Cardiac muscle cell (in vitro differentiated cells and primary cell): ENCODE results near the gene TCF12. TPM values are rescaled to one million over a fixed set of nuclear protein-coding genes. Genes with fewer than 3 reads are reported as not detected.

Source experiments
- DNase-seq, 2 donors: peaks; one replicate each; pipeline versions ENCODE4 v3.0.0 to v3.0.0-alpha.2; 2010 to 2017; ENCODE audit warnings: low read depth in 1 of 2, low spot score in 1 of 2
- H3K27ac ChIP-seq: fragments of 200-600 bp; sonication (generic); 2 replicates; pipeline ENCODE4 v1.5.1; 2016
- H3K27me3 ChIP-seq: fragments of 200-600 bp; sonication (generic); 2 replicates; pipeline ENCODE4 v1.6.0; 2016; ENCODE audit warnings: control low read depth
- H3K36me3 ChIP-seq: fragments of 200-600 bp; sonication (generic); 2 replicates; pipeline ENCODE4 v1.5.1; 2016; ENCODE audit warnings: control low read depth
- H3K4me1 ChIP-seq: fragments of 200-600 bp; sonication (generic); 2 replicates; pipeline ENCODE4 v1.8.1; 2017; ENCODE audit warnings: low read depth, mild to moderate bottlenecking, mixed run types
- H3K4me3 ChIP-seq: fragments of 200-600 bp; sonication (generic); 2 replicates; pipeline ENCODE4 v1.5.1; 2016; ENCODE audit warnings: mild to moderate bottlenecking
- H3K9me3 ChIP-seq: fragments of 200-600 bp; sonication (generic); 2 replicates; pipeline ENCODE4 v1.5.1; 2017; ENCODE audit warnings: low read depth, mild to moderate bottlenecking, control low read depth
- CTCF ChIP-seq: IDR thresholded peaks from 2 replicates; pipeline ENCODE4 v1.5.1; 2012; ENCODE audit warnings: low read depth, mild to moderate bottlenecking, low read length
- polyA plus RNA-seq: library from polyadenylated mRNA; unstranded; fragments of >200 nt; fragmentation: Nextera tagmentation; extraction: Ambion mirVana; gene quantifications from 2 replicates; pipeline ENCODE4 v1.2.1, GENCODE V29; 2016
- total RNA-seq: library from RNA; depleted of rRNA; stranded (reverse); fragments of >200 nt; gene quantifications from 2 replicates; pipeline ENCODE4 v1.2.3, GENCODE V29; 2016

TCF12 gene
- total and polyA plus RNA-seq, 2 experiments from 2014 or later = 42.6 to 137 TPM

GRCh38 chr15:56879502-56879901 lies 38.9 kb upstream of the TCF12 start:
- H3K9me3 ChIP-seq = no peaks in the 10 kb centered on the region
- no peak for TF ChIP-seq CTCF
- no peak overlapping the region for H3K4me3 ChIP-seq
- H3K27me3 ChIP-seq = no peaks in the 10 kb centered on the region
- H3K27ac ChIP-seq = no peak overlapping the region
- no peak for DNase-seq
- H3K4me1 ChIP-seq = peaks cover 3% of the 10 kb centered on the region
- H3K36me3 ChIP-seq = no peaks in the 10 kb centered on the region

DNA sequence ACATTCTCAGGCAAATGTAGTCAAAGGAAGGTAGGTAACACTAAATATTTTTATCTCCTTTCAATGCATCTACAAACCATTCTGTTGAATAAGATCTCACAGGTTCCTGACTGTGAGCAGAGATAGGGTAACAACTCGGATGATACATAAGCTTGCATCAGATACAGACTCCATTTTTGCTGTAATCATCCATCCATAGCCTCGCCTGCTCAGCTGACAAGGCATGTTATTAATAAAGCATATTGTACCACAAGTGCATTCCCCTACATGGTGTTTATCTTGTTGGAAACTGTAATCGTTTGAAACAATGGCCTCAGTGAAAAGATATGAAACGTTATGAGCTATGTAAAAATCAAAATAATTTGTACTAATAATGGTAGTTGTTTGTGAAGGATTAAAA lies 35.4 kb upstream of the TCF12 start:
- Histone ChIP-seq H3K9me3 (no peaks in the 10 kb centered on the region), H3K27ac (no peak overlapping the region), H3K4me1 (peaks cover 8% of the 10 kb centered on the region), H3K36me3 (no peaks in the 10 kb centered on the region), H3K27me3 (no peaks in the 10 kb centered on the region), H3K4me3 (no peak overlapping the region)
- TF ChIP-seq CTCF = no peak
- DNase-seq = no peak

DNA sequence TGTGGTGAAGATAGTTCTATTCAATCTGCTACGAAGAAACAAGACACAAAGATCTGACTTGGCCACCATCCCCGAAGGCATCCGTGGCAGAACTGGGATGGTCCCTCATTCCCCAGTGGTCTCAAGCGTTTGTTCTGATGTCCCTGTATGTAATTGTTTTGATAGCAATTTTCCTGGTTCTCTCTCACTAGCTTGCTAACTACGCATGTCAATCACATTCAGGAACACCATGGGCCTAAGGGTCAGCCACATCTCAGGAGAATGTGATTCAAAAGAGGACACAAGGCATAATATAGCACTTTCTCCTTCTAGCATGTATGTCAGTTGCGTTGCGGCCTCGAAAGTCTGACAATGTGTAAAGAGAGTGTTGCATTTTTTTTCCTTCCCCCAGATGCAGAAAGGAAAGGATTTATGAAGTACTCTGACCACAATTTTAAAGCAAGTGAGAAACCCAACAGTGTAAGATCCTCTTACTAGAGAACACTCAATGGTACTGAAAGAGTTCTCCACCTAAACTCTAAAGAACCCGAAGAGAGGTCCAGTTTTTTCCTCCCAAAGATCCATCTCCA lies 32.0 kb upstream of the TCF12 start:
- no peaks in the 10 kb centered on the region for H3K36me3 ChIP-seq
- no peaks in the 10 kb centered on the region for H3K9me3 ChIP-seq
- peaks cover 6% of the 10 kb centered on the region for H3K4me1 ChIP-seq
- H3K27ac ChIP-seq = peak overlapping the region; percentile 95
- H3K4me3 ChIP-seq = peak overlapping the region; percentile 38
- no peak for DNase-seq
- no peak for TF ChIP-seq CTCF
- no peaks in the 10 kb centered on the region for H3K27me3 ChIP-seq

DNA sequence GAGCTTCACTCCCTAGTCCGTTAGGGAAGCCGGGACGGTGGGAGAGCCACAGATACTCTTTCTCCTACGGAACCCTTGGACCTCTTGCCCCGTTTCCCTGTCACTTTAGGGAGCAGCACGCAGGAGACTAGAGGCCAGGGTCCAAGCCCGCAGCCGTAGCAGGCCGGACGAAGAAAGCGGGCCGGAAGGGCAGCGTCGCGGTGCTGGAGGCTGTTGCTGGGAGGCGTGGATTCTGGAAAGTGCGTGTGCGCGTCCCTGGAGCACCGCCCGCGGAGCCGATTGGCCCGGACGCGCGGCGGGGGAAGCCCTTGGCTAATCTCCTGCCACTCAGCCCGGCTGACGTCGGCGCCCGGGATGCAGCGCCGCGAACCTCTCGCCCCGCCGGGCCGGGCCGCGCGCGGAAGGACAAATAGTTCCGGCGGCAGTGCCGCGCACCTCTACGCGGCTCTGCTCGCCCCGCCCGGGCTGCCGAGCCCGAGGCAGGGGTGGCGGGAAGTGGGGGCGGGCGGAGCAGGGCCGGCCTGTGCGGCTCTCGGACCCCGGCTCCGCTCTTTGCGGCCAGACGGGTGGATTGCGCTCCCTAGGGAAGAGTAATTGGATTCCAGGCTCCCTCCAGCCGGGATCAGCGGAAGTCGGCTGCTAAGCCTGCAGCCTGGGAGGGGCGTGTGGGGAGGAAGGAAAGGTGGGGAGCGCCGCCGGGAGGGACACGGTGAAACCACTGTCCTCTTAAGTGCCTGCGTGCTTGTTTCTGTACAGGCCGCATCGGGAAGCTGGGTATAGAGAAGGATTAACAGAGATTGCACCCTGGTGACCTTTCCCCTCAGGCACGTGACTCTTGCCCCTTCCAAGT lies 31.3 kb upstream of the TCF12 start:
- Histone ChIP-seq H3K4me3 (peak overlapping the region; percentile 38), H3K36me3 (no peaks in the 10 kb centered on the region), H3K27me3 (no peaks in the 10 kb centered on the region), H3K9me3 (no peaks in the 10 kb centered on the region), H3K4me1 (peaks cover 6% of the 10 kb centered on the region), H3K27ac (peak overlapping the region; percentile 95)
- TF ChIP-seq CTCF = no peak
- peak; percentile 98 to 99 for DNase-seq

DNA sequence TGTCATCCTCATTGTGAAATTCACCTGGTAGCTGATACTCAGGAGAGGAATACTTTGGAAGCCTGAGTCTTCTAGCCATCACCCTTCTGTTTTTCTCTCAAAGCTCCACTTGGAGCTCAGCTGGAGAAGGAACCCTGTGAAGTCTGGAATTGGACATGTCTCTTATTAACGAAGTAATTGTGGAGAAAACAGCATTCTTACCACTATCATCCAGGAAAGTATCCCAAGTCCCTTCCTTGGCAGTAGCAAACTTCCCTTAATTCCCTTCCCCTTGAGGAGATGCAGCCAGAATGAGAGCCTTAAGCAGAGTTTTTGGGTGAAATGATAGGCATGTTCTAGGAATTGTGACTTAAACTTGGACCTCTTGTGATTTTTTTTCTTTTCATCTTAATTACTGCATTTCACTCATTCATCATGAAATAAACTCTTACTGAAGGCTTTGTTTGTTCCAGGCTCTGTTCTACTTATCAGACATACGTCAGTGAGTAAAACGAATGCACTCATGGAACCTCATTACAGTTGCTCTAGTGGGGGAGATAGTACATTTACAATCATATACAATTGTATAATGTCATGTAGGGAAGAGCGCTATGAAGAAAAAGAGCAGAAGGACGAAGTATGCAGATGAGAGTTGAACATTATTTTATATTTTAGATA lies 30.5 kb upstream of the TCF12 start:
- Histone ChIP-seq H3K27ac (peak overlapping the region; percentile 95), H3K9me3 (no peaks in the 10 kb centered on the region), H3K36me3 (no peaks in the 10 kb centered on the region), H3K27me3 (no peaks in the 10 kb centered on the region), H3K4me3 (peak overlapping the region; percentile 38), H3K4me1 (peaks cover 8% of the 10 kb centered on the region)
- no peak for TF ChIP-seq CTCF
- peak in 1 of 2 donors; percentile 30 for DNase-seq
